Lower lobe of right lung (tissue), 2 donors: ENCODE data around the gene EFHD2. TPM values are rescaled to one million over a fixed set of nuclear protein-coding genes. Genes with fewer than 3 reads are reported as not detected.

Experiments used
- ATAC-seq, 2 donors: fragments of 200-7000 bp; cut with Tn5 transposase; one replicate each; pipeline ENCODE4 v1.9.1; 2020 to 2022; ENCODE audit warnings: mild to moderate bottlenecking in 2 of 2, moderate library complexity in 2 of 2
- DNase-seq: peaks from one replicate; pipeline ENCODE4 v3.0.0-alpha.2; 2020
- H3K27ac ChIP-seq: fragments of 200-600 bp; one replicate; pipeline ENCODE4 v1.8.0; 2022
- H3K27me3 ChIP-seq: fragments of 200-600 bp; one replicate; pipeline ENCODE4 v1.8.0; 2022; ENCODE audit warnings: low read depth
- H3K36me3 ChIP-seq: fragments of 200-600 bp; one replicate; pipeline ENCODE4 v1.8.0; 2022; ENCODE audit warnings: mild to moderate bottlenecking
- H3K4me1 ChIP-seq: fragments of 200-600 bp; one replicate; pipeline ENCODE4 v1.8.0; 2022
- H3K4me3 ChIP-seq: fragments of 200-600 bp; one replicate; pipeline ENCODE4 v1.8.0; 2022; ENCODE audit warnings: mild to moderate bottlenecking
- H3K9me3 ChIP-seq: fragments of 200-600 bp; one replicate; pipeline ENCODE4 v1.8.0; 2022
- CTCF ChIP-seq: fragments of 200-600 bp; IDR thresholded peaks from one replicate; pipeline ENCODE4 v1.8.0; 2022; ENCODE audit warnings: antibody characterized with exemption, mild to moderate bottlenecking
- intact Hi-C: fragments of 100-400 bp; cut with DNase I; formaldehyde crosslinking; loops from one replicate; pipeline ENCODE4 v1.11.0; 2022
- total RNA-seq: library from RNA; stranded (reverse); fragmentation: NEBNext Ultra II Directional; extraction: Animal tissue kit (Norgen Biotek cat#: 25700); gene quantifications from one replicate; pipeline ENCODE4 v1.2.1, GENCODE V29; 2021
- donor health status: DM: no; HTN: yes; CAD: no; lungs with severe emphysema.

Gene EFHD2
- total RNA-seq, 1 donor from 2014 or later = 100 TPM

GRCh38 chr1:15452216-15452615, 42.5 kb downstream of the EFHD2 start:
- H3K27me3 ChIP-seq = peaks cover under 1% of the 10 kb centered on the region
- intact Hi-C loops = no loop called here
- no peaks in the 10 kb centered on the region for H3K4me1 ChIP-seq
- H3K27ac ChIP-seq = no peak overlapping the region
- ATAC-seq (no peak), DNase-seq (no peak)
- no peak overlapping the region for H3K4me3 ChIP-seq
- no peaks in the 10 kb centered on the region for H3K9me3 ChIP-seq
- no peak for TF ChIP-seq CTCF
- H3K36me3 ChIP-seq = no peaks in the 10 kb centered on the region

- no peak for TF ChIP-seq CTCF
- H3K27me3 ChIP-seq = no peaks in the 10 kb centered on the region
- no peak overlapping the region for H3K27ac ChIP-seq
- no peak for DNase-seq
- ATAC-seq = no peak
- no peaks in the 10 kb centered on the region for H3K36me3 ChIP-seq
- no peaks in the 10 kb centered on the region for H3K9me3 ChIP-seq
- intact Hi-C loops = no loop called here
- no peak overlapping the region for H3K4me3 ChIP-seq
- no peaks in the 10 kb centered on the region for H3K4me1 ChIP-seq
Observed at GRCh38 chr1:15452866-15453571, 43.3 kb downstream of the EFHD2 start.

GRCh38 chr1:15453734-15454133, 44.0 kb downstream of the EFHD2 start:
- H3K9me3 ChIP-seq = no peaks in the 10 kb centered on the region
- H3K36me3 ChIP-seq = no peaks in the 10 kb centered on the region
- intact Hi-C loops = no loop called here
- H3K27me3 ChIP-seq = no peaks in the 10 kb centered on the region
- ATAC-seq (no peak), DNase-seq (no peak)
- H3K4me1 ChIP-seq = no peaks in the 10 kb centered on the region
- H3K27ac ChIP-seq = no peak overlapping the region
- H3K4me3 ChIP-seq = no peak overlapping the region
- TF ChIP-seq CTCF = no peak

GRCh38 chr1:15454256-15454655, 44.6 kb downstream of the EFHD2 start:
- no peak for TF ChIP-seq CTCF
- intact Hi-C loops = no loop called here
- no peaks in the 10 kb centered on the region for H3K36me3 ChIP-seq
- DNase-seq = no peak
- H3K4me3 ChIP-seq = no peak overlapping the region
- H3K27me3 ChIP-seq = no peaks in the 10 kb centered on the region
- no peaks in the 10 kb centered on the region for H3K9me3 ChIP-seq
- H3K4me1 ChIP-seq = no peaks in the 10 kb centered on the region
- no peak for ATAC-seq
- no peak overlapping the region for H3K27ac ChIP-seq

- Histone ChIP-seq H3K36me3 (no peaks in the 10 kb centered on the region), H3K4me1 (no peaks in the 10 kb centered on the region), H3K4me3 (no peak overlapping the region), H3K27me3 (no peaks in the 10 kb centered on the region), H3K27ac (no peak overlapping the region), H3K9me3 (no peaks in the 10 kb centered on the region)
- intact Hi-C loops = no loop called here
- no peak for DNase-seq
- no peak for ATAC-seq
- TF ChIP-seq CTCF = no peak
Observed at GRCh38 chr1:15455522-15455921, 45.8 kb downstream of the EFHD2 start.
